Measurements from ENCODE around the gene POU6F2.
A peak's percentile ranks its signal among the peaks of the same experiment; 100 is the strongest.

The POU6F2 gene

DNA sequence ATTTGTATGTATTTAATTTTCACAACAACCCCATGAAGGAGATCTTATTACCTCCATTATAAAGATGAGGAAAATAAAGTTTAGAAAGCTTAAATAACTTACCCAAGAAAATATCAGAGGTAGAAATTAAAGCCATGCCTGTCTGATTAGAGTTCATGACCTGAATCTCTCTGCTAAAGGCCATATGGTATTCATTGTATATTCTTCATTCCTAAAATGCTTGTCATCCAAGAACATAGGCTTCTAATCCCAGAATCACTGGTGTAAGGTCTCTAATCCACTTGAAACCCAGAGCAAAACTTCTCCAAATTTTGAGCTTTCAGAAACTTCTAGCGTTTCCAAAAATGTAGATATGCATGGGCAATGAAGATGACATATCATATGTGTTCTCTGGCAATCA lies 516.2 kb downstream of the POU6F2 start:
- no peak for DNase-seq (ENCODE audit: low read depth)
- no peak for TF ChIP-seq CTCF (conservative IDR thresholded peaks at IDR 0.05; ENCODE audit: low read depth, low read length)
- H3K4me3 ChIP-seq (ENCODE audit: low read depth, low read length): no peak overlapping the region

- DNase-seq (ENCODE audit: low read depth): no peak
Measured at GRCh38 chr7:39501358-39501757, 523.6 kb downstream of the POU6F2 start.

GRCh38 chr7:39504963-39505362 lies 527.3 kb downstream of the POU6F2 start:
- H3K4me3 ChIP-seq (ENCODE audit: low read depth, low read length): no peak overlapping the region
- TF ChIP-seq CTCF (conservative IDR thresholded peaks at IDR 0.05; ENCODE audit: low read depth, low read length): no peak
- DNase-seq (ENCODE audit: low read depth): peak; percentile 52

More at GRCh38 chr7:39501358-39501757, 523.6 kb downstream of the POU6F2 start:
- H3K4me3 ChIP-seq (ENCODE audit: low read depth, low read length): no peak overlapping the region
- no peak for TF ChIP-seq CTCF (conservative IDR thresholded peaks at IDR 0.05; ENCODE audit: low read depth, low read length)

DNA sequence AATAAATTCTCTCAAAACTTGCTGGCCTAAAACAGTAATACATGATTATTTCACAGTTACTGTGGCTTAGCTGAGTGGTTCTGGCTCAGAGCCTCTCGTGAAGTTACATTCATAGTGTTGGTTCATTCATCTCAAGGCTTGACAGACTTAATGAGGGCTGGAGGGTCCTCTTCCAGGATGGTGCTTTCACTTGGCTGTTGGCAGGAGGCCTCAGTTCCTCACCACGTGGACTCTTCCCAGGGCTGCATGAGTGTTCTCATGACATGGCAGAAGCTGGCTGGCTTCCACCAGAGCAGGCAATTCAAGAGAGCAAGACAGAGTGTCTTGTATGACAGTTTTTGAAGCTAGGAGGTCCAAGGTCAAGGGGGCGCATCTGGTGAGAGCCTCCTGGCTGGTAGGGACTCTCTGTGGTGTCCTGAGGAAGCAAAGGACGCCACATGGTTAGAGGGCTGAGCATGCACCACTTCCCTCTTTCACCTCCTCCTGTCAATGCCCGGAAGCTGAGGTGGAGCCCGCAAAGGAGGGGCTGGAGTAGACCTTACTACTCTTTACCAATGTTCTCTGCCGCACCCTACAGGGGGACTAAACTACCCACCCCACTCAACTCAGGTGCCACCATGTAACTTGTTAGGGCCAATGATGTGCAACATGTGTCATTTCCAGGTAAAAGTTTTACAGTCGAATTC lies 530.3 kb downstream of the POU6F2 start:
- DNase-seq (ENCODE audit: low read depth): no peak
- no peak for TF ChIP-seq CTCF (conservative IDR thresholded peaks at IDR 0.05; ENCODE audit: low read depth, low read length)
- no peak overlapping the region for H3K4me3 ChIP-seq (ENCODE audit: low read depth, low read length)

GRCh38 chr7:39509436-39509835 lies 531.7 kb downstream of the POU6F2 start:
- DNase-seq (ENCODE audit: low read depth): no peak
- TF ChIP-seq CTCF (conservative IDR thresholded peaks at IDR 0.05; ENCODE audit: low read depth, low read length): no peak
- H3K4me3 ChIP-seq (ENCODE audit: low read depth, low read length): no peak overlapping the region

DNA sequence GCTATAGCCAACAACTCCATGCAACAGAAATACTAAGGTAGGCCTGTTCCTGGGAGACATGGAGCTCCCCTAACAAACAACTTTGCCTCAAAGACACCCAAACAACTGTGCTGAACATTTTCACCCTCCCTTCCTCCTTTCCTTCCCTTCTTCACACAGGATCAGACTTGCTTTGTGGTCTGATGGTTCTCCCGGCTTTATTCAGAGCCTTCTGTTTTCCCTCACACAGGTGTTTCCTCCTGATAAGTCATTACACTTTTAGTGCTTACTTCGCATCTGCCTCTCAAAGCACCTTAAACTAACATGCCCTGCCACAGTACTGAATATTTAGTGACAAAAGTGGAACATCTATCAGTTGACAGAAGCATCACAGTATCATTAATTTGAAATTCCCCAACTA lies 532.2 kb downstream of the POU6F2 start:
- no peak overlapping the region for H3K4me3 ChIP-seq (ENCODE audit: low read depth, low read length)
- DNase-seq (ENCODE audit: low read depth): no peak
- TF ChIP-seq CTCF (conservative IDR thresholded peaks at IDR 0.05; ENCODE audit: low read depth, low read length): no peak

DNA sequence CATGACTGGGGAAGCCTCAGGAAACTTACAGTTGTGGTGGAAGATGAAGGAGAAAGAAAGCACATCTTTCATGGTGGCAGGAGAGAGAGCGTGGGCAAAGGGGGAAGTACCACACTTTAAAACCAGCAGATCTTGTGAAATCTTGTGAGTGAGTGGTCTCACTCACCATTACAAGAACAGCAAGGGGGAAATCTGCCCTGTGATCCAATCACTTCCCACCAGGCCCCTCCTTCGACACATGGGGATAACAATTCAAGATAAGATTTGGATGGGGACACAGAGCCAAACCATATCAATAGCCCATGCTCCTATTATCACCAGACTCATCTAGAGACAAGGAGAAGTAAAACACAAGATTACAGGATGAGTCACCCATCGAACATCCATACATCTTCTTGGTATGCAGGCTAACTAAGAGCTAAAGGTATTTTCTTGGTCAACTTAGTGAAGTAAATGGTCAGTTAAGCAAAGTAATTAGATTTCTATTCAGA lies 533.2 kb downstream of the POU6F2 start:
- H3K4me3 ChIP-seq (ENCODE audit: low read depth, low read length): no peak overlapping the region
- DNase-seq (ENCODE audit: low read depth): peak; percentile 48
- no peak for TF ChIP-seq CTCF (conservative IDR thresholded peaks at IDR 0.05; ENCODE audit: low read depth, low read length)

All from choroid plexus epithelial cell (primary cell).